NCI-H1436 (cell line): ENCODE results near the gene NSUN3.
"Not testable (repeated sequence)": the region's sequence is repeated elsewhere in the genome, so short reads cannot be mapped to it uniquely, and the experiment has no call there.

Experiments used
- DNase-seq: peaks from one replicate; lab custom pipeline; 2025; lab: John Stamatoyannopoulos, UW

Gene NSUN3

DNA sequence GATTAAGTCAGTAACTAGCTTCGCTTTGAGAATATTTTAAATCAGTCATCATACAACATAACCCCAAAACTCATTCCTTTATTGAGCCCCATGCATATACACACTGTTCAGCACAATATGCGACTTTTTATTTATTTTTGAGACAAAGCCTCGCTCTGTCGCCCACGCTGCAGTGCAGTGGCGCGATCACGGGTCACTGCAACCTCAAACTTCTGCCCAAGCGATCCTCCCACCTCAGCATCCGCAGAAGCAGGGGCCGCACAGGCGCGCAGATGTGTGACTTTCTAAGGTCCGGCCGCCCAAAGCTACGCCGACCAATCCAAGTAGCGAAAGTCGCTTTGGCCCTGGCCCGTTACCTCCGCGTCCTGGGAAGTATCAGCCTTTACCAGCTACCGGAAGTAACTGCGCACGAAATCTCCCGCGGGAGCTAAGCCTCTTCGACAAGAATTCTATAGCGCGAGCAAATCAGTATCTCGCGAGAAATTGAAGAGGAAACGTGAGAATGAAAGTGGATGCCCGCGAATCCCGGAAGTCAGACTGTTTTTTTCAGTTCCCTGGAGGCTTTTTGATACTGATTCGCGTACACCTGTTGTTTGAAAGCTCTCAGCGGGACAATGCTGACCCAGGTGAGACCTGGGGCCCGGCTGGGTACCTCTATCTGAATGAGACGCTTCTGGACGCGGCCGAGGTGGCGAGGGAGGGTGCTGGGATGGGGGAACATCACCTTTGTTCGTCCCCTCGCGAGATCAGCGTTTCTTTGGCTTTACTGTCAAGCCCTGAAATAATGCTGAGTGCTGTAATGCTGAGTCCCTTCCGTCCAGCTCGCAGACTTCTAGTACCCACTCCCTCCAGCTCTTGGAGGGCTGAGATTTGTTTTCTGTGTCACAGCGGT is at the start of gene NSUN3, which contains the start of gene DHFR2:
NSUN3 (plus strand) TSS at position 549 of the 892 bp plus-strand sequence; CDS start at position 615, 66 bp downstream.
DHFR2 (minus strand) TSS at position 404 of the 892 bp plus-strand sequence. CDS start 1,405 bp downstream, outside the sequence.
- peak; percentile 99 for DNase-seq

DNA sequence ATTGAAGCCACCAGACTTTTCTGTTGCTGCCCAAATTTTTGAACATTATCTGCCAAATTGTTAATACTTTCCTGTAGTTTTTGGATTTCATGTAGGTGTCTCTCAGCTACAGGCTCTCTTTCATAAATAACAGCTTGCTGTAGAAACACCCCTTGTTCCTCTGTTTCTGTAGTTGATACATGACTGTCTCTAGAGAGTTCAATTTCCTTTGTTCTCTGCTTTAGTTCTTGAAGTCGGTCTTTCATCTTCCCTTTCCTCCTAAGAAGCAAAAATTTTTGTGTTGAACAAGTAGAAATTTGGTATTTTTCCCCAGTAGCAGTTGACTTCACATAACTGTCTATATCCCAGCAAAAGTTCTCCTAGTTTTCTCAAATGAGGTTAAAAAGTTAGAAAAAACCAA is 47.8 kb upstream of the NSUN3 start:
- DNase-seq: no peak

DNA sequence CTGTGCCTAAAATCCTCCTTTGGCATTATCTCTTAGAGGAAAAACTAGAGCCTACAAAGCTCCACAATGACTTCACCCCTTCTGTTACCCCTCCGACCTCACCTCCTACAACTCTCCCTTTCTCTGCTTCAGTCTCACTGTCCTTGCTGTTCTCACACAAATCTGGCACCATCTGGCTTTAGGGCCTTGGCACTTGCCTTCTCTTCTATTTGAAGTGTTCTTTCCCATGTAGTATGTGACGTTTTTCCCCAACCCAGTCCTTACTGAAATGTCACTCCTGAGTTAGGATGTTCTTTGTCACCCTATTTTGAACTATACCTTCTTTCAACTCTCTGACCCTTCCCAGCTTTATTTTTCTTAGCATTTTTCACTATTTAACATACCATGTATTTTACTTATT is 43.2 kb upstream of the NSUN3 start:
- DNase-seq: no peak

DNA sequence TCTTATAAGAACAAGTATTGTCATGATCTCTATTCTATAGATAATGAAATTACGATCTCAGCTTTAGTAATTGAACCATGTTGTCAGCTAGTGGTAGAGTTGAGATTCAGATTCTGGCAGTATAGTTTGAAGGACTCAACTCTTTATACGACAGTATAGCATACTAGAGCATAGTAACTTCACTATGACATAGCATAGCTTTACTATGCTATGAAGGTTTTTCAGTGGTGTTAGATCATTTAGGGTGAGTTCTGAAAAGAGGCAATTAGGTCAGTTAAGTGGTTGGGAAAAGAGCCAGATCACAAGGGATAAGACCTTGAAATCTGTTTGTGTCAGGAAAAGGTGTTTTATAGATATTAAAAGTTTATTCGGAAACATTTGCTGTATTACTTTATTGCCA is 42.6 kb upstream of the NSUN3 start:
- DNase-seq: no peak

DNA sequence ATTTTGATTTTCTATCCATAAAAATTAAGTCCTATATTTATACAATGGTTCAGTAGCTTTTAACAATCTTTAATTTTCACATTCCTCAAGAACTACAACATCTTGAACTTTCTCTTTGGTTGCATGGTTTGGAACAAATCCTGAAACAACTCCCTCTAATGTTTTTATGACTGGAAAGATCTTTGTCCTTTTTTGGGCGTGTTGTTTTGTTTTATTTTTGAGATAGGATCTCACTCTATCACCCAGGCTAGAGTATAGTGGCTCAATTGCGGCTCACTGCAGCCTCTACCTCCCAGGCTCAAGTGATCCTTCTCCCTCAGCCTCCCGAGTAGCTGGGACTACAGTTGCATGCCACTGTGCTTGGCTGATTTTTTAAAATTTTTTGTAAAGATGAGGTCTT is 38.5 kb upstream of the NSUN3 start:
- no peak for DNase-seq

DNA sequence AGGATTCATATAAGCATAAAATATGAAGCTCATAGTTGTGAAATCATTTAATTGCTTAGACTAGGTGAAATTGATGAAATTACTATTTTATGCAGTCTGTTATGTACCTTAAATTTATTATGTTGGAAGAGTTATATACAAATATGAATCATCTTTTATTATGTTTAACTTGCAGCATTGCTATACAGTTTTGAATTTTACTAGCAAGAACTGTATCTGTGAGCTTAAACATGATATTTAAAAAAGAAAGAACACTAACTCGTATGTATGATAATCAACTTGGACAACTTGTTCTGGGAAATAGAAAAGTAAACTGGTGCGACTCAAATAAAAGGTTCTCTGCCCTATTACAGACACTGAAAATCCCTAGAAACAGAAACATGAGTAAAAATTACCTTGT is 36.2 kb upstream of the NSUN3 start:
- no peak for DNase-seq

DNA sequence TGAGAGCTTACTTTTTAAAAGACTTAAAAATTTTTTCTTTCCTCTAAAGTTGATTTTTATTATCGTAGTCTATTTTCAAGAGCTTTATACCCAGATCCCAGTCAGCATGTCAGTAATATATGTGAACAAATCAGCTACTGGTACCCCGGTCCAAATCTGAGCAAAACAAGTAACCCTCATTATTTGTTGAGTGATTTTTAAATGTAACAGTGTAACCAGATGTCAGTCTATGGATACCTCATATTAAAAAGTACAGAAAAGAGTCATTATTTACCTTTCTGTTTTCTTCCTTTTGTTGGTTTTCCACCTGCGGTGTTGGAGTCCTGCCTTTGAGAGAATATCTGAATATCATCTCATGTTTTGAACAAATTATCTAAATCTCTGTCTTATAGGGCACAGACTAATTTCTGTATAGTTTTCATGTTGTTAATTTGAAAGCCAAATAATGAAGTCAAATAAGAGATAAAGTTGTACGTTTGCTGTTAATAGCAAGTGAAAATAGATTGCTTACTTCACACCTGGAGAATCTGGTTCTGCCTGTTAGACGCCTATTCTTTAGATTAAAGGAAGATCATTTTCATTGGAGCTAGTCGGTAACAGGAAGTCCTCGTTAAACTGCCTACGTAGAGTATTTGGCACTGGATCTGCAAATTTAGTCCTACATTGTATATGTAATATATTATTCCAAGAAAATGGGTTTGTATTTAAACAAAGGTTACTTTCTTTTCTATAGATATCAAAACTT is 34.6 kb upstream of the NSUN3 start, which contains the start of gene STX19:
STX19 (minus strand) TSS at position 505 of the 745 bp plus-strand sequence. CDS start 13,328 bp downstream, outside the sequence.
- DNase-seq: peak; percentile 46

DNA sequence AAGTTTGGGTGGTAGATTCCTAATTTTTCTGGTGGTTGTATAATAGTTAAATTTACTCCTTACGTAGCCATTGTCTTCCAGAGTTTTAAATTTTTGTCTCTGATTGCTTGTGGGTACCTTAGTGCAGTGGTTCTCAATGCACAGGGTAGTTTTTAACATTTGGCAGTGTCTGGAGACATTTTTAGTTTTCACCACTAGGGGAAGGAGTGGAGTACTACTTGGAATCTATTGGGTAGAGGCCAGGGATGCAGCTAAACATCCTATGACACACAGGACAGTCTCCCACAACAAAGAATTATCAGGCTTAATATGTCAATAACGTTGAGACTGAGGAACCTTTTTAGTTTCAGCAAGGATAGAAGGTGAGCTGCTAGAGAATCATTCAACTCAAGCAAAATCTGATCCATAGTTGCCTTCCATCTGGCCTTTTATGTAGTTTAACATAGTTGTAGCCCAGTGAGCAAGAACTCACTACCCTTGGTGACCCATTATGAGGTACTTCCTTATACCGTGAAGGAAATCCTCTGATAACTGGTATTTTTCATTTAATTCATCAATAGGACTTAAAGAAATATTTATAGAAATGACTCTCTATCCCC is 25.9 kb upstream of the NSUN3 start:
- DNase-seq: no peak

DNA sequence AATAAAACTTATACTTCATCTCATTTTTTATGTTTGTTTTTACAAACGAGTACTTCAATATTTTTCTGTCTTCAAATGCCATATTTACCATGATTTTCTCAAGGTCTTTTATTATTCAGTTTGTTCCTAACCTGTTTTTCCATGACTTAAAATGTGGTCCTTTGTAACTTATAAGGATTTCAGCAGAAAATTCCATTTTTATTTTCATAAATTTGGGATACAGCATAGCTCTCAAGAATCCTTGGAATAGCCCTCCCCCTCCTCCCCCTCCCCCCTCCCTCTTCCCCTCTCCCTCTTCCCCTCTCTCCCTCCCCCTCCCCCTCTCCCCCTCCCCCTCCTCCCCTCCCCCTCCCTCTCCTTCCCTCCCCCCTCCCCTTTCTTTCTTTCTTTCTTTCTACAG is 19.6 kb upstream of the NSUN3 start:
- DNase-seq: no peak

DNA sequence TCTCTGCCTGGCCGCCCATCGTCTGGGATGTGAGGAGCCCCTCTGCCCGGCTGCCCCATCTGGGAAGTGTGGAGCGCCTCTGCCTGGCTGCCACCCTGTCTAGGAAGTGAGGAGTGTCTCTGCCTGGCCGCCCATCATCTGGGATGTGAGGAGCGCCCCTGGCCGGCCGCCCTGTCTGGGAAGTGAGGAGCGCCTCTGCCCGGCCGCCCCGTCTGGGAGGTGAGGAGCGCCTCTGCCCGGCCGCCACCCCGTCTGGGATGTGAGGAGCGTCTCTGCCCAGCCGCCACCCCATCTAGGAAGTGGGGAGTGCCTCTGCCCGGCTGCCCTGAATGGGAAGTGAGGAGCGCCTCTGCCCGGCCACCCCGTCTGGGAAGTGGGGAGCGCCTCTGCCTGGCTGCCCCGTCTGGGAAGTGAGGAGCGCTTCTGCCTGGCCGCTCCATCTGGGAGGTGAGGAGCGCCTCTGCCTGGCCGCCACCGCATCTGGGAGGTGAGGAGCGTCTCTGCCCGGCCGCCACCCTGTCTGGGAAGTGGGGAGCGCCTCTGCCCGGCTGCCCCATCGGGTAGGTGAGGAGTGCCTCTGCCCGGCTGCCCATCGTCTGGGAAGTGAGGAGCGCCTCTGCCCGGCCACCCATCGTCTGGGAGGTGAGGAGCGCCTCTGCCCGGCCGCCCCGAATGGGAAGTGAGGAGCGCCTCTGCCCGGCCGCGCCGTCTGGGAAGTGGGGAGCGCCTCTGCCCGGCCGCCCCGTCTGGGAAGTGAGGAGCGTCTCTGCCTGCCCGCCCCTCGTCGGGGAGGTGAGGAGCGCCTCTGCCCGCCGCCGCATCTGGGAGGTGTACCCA is 18.5 kb upstream of the NSUN3 start:
- not testable (repeated sequence) for DNase-seq

DNA sequence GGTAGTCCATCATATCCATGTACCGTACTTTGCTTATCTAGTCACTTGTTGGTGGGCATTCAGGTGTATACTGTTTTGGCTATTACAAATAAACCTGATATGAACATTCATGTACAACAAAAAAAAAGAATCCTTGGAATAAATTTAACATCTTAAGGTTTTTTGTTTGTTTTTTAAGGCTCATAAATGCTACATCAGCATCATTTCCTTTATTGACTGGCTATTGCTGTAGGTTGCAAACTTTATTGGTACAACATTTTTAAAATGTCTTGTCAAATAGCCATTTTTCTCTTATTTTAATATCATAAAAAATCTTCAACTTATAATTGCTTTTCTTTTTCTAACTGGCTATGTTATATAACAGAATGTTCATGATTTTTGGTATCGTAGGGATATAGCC is 16.3 kb upstream of the NSUN3 start:
- no peak for DNase-seq

DNA sequence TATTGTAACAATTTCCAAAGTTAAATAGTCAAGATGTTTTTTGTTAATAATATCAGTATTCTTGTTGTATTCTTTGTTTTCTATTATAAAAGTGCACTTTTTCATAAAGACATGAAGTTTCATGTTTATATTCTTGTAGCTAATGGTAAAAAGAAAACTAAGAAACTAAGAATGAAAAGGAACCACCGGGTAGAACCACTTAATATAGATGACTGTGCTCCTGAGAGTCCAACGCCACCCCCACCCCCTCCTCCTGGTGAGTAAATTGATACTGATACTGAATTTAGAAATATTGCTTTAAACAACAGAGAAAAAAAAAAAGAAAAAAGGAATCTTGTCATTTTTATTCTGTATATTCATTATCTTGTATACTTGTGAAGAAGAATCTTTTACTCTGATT is 13.6 kb upstream of the NSUN3 start:
- DNase-seq: no peak

DNA sequence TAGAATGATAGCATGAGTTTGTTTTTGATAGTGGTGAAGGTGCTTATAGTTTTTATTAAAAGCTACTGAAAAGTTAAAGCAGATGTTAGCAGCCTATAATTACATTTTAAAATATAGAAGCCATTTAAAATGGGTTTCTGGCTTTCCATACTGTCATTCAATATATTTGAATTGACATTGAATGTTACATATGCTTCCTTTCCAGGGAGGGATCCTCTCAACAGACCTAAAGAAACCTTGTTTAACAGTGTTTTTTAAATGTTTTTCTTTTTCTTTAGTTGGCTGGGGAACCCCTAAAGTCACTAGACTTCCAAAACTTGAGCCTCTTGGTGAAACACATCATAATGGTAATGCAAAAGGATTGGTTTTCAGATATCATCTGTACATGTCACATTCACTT is 12.3 kb upstream of the NSUN3 start:
- DNase-seq: no peak

DNA sequence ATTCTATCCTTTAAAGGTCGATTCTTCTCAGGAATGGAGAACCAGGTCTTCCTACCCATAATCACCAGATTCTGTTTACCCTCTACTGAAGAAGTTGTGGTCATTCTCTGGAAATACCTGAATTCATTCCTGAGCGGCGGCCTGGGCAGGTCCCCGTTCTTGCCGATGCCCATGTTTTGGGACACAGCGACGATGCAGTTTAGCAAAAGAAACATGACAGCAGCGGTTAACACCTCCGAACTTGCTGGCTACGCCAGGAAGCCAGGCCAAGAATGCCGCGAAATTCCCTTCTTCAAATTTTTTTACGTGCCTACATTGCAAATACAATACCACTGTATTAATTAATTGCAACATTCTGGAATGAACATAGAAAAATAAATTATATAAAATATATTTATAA is 1.6 kb upstream of the NSUN3 start:
- DNase-seq: no peak

DNA sequence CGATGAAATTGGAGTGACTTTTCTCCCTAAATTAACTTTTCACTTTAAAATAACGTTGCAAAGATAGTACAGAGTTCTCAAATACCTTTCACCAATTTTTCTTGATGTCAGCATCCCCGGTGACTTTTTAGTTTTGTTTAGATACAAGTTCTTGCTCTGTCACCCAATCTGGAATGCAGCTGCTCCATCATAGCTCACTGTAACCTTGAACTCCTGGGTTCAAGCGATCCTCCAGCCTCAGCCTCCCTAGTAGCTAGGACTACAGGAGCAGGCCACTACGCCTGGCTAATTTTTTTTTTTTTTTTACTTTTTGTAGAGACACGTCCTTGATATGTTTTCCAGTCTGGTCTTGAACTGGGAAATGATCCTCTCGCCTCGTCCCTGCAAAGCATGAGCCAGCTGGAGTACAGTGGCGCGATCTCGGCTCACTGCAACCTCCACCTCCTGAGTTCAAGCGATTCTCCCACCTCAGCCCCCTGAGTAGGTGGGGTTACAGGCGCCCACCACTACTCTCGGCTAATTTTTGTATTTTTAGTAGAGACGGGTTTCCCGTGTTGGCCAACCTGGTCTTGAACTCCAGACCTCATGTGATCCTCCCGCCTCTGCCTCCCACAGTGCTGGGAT is 747 bp downstream of the NSUN3 start:
- no peak for DNase-seq

DNA sequence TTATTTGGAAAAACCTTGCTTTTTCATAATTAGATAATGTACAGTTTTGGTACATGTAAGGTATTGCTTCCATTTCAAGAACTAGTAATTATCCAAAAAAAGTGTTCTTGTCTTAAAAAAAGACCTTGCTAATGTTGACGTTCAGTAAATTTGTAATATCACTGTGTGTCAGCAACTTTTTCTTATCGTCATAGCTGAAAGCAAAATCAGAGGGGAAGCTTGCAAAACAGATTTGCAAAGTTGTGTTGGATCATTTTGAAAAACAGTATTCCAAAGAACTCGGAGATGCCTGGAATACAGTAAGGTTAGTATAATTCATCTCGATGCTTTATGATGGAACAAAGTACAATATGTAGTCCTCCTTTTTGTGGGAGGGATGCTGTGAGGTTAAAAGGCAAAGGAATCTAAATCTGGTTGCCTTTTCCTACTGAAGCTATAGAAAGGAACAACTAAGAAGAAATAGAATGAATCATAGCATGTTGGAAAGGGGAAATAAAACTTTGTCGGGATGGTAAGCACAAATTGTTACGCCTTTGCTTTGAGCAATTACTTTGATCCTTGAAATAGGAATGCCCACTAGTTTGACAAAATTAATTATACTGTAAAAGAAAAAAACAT is 1.5 kb downstream of the NSUN3 start:
- DNase-seq: no peak

DNA sequence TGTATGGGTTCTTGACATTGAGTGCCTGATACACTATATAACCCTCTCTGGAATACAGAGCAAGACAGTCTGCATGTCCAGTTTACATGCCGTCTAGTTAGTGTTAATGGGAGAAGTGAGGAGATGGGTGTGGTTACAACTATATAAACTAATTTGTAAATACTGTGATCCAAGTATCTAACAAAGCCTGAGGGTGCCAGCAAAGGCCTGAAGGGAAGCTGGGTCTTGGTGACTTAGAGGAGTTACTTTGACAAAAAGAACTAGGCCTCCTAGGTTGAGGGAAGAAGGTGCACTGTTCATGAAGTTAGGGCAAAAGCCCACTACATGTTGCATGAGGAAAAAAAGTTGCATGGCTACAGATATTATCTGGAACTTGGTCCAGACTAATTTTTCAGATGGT is 2.3 kb downstream of the NSUN3 start:
- DNase-seq: no peak

DNA sequence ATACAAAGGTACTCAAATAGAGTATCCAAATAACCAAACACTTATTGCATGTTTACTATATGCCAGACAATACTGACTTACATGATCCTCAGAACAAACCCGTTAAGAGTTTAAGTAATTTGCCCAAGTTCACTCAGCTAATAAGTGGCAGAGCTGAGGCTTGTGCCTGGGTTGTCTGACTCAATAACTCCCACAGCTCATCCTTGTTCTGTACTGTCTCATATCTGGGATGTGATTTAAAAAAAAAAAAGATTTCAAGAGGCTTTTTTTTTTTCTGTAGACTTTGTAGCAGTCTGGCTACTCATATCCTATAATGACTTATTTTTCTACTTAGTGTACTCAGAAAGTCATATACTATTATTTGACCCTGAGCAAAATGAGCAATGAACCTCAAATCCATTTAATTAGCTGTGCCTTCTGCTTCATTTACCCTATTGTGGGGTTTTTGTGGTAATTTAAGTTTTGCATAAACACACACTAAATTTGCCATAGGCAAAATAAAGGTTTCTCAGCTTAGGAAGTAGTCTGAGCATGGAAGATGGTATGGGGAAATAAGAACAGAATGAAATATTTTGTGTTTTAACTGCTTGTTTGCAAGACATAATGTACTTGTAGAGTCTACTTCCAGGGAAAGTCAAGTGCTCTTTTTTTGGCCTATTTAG is 3.1 kb downstream of the NSUN3 start:
- DNase-seq: no peak

DNA sequence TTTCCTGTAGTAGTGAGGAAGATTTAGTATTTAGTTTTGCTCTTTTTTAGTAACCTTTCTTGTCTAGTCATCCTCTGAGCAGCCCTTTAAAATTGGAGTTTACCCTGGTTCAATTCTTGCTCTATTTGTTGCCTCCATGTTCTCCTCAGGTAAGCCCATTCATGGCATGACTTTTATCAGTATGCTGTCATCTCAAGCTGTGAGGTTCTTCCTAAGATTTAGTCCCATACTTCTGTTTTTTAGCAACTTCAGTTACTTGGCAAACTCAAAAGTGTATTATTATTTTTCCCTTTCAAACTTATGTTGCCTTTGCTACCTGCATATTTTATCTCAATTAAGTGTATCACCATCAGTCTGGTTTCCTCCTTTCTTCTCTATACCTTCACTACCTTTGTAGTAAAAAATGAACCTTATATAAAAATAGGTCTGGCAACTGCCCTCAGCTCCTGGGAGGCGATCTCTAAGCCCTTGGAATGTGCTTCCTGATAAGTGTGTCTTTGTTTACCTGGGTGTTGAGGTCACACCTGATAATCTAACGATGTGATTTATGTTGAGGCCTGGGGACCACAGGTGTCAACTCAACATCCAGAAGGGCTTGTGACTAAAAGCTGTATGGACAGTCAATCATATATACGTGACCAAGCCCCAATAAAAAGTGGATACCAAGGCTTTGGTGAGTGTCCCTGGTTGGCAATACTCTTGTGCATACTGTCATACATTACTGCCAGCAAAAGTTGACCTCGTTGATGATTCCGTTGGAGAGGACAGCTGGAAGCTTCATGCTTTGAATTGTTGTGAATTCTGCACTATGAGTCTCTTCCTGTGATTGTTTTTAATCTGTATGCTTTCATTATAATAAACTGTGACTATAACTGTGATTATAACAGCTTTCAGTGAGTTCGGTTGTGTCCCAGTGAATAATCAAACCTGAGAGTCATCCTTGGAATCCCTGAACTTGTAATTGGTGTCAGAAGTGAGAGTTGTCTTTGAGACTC is 3.9 kb downstream of the NSUN3 start:
- DNase-seq: no peak
